ENCODE data around the gene NOTCH1. TPM values are rescaled to one million over a fixed set of nuclear protein-coding genes. Genes with fewer than 3 reads are reported as not detected.

The NOTCH1 gene
- total and polyA plus RNA-seq, 2 of the 13 experiments (the other 11 are each of a cell fraction or from before 2014, with no cell fraction given): 0.09 to 0.35 TPM

DNA sequence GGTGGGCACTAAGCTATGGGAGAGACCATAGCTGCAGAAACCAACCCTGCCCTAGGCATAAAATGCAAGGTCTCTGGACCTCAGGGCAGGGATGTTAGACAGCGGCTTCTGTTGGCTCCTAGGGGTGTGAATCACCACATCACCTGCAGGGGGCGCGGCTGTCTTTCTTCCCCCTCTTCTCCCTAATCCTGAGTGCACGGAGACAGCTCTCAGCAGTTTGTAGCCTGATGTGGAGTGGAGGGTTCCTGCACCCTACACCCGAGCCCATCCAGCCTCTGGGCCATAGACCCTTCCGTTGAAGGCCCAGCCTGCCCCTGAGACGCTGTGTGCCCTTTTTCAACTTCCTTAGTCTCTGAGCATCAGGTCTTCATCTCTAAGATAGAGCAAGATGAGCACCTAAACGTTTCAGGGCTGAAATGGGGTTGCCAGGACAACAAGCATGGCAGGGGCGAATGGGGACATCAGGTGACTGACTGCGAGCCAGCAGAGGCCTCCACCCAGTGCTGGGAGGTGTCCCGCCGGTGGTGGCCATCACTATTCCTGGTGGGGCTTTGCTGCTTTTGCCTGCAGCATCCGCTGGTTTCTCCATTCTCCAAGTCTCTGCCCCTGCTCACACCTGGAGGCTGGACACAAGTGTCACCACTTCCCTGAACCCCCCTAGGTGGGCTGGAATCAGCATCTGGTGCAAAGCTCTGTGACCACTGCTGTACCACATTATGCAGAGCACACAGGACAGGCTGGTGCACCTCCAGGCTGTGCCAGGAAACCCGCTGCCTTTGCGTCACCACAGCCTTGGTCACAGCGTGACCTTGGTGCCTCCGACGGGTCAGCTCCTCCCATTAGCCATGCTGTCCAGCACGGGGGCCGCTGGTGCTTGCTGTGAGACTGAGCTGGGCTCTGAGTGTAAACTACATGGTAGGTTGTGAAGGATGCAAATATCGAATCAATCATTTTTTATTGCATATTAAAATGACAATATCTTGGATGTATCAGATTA, 60.5 kb downstream of the NOTCH1 start (continued):
- TF ChIP-seq ZFP36L2 (CRISPR knock-in tag; IDR thresholded peaks at IDR 0.05): no peak
- peak in 1 of 2 experiments; percentile 83; a peak in 3 of 4 replicates for TF ChIP-seq NR2F1 (CRISPR knock-in tag; IDR thresholded peaks at IDR 0.05)

DNA sequence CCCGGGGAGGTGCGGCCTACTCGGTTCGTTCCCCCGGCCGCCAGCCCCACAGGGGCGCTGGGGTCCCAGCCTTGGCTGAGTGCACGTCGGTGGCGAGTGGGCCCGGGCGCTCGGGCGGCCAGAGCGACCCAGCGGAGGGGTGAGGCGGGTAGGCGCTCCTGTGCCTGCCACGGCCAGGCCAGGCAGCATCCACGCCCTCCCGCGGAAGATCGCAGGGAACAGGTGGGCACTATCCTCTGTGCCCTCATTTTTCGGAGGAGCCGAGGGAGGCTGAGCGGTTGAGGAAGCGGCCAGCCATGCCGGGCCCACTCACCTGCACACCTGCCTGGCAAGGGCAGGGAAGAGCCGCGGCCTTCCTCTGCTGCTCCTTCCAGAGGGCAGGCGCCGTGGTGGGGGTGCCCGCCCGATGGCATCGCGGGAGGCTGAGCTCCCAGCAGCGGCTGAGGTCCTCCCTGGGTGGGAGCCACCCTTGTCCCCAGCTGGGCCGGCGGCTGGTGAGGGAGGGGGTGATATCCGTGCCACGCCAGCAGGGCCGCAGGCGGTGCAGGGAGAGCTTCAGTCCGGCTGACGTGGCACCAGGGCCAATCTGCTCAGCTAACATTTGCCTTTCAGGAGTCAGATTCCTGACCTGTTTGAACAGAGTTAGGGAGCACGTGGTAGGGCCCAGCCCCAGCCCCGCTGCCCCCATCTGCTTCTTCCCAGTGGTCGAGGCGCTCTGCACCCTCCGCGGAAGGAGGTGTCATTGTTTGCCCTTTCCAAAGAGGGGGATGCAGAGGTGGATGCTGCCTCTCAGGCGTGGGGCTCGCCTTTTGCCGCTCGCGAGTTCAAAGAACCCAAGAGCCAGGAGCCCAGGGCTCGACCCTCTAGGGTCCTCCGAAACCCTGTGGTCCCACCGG, 61.4 kb downstream of the NOTCH1 start:
- BruUV-seq (replicated peaks): no TSS peak
- ChIA-PET CTCF (ENCODE audit: low intra/inter-chr PET ratio, low total read pairs) (interaction anchor here (1.2 to 7.9 kb wide), 3 partner anchors 142 to 160 kb away, joined by 3 to 101 read pairs (median 8); no protein-coding TSS in a partner anchor), POLR2A (interaction anchor here (1.4 to 3.5 kb wide), 2 partner anchors 142 to 145 kb away, joined by 4 to 25 read pairs; no protein-coding TSS in a partner anchor)
- H3K4me2 ChIP-seq (ENCODE audit: low read depth, low read length): peak overlapping the region; percentile 90
- FAIRE-seq (no peak), DNase-seq (ENCODE audit: low spot score) (peak; percentile 74), ATAC-seq (peak; percentile 49)
- peaks cover 2 to 10% of the 10 kb centered on the region in 2 experiments; a peak in 3 of 5 replicates for H3K36me3 ChIP-seq (replicated peaks in 1 of 2; ENCODE audit: control insufficient read depth in 1 of 2, insufficient read depth in 2 of 2, low read length in 2 of 2)
- H3K4me1 ChIP-seq (ENCODE audit: insufficient read depth, low read length): peaks cover 42% of the 10 kb centered on the region
- peaks cover 18 to 27% of the 10 kb centered on the region in 2 experiments; a peak in 4 of 5 replicates for H3K27me3 ChIP-seq (ENCODE audit: control insufficient read depth in 1 of 2, insufficient read depth in 2 of 2, low read length in 2 of 2)
- WGBS (ENCODE audit: low lambda C conversion rate): 10% methylated on average over 21 of the region's 59 CpGs
- peaks cover 28% of the 10 kb centered on the region for H3K79me2 ChIP-seq (ENCODE audit: insufficient read depth, low read length)
- H3K9ac ChIP-seq (ENCODE audit: insufficient read depth, low read depth, low read length): peak overlapping the region; percentile 93
- peak overlapping the region; percentile 100 for H3K27ac ChIP-seq (ENCODE audit: extremely low read length, insufficient read depth, low read length)
- intact Hi-C loops (cut with micrococcal nuclease; ENCODE audit: unreplicated experiment): loop anchor here (1.0 kb wide), 1 partner anchor 146 kb away; no protein-coding TSS in a partner anchor
- H3K9me3 ChIP-seq (ENCODE audit: low read length): no peaks in the 10 kb centered on the region
- H3K4me3 ChIP-seq (replicated peaks in 1 of 3; ENCODE audit: insufficient read depth in 1 of 3, low read depth in 2 of 3, low read length in 3 of 3): peak overlapping the region; percentile 62 to 84 (median 79)
- H4K20me1 ChIP-seq (ENCODE audit: insufficient read depth, low read length): peaks cover 28% of the 10 kb centered on the region
- no peak overlapping the region for H2AFZ ChIP-seq (ENCODE audit: low read length)
- in situ Hi-C loops (cut with HindIII; ENCODE audit: extremely low pct_ligation_motif_present, low pct_unique_long_range_greater_than_20kb): no loop called here
- TF ChIP-seq ZNF629 (CRISPR knock-in tag; conservative IDR thresholded peaks at IDR 0.05): no peak
- peak; percentile 80 for TF ChIP-seq ZFY (CRISPR knock-in tag; IDR thresholded peaks at IDR 0.05)
- TF ChIP-seq, protein P1, sequence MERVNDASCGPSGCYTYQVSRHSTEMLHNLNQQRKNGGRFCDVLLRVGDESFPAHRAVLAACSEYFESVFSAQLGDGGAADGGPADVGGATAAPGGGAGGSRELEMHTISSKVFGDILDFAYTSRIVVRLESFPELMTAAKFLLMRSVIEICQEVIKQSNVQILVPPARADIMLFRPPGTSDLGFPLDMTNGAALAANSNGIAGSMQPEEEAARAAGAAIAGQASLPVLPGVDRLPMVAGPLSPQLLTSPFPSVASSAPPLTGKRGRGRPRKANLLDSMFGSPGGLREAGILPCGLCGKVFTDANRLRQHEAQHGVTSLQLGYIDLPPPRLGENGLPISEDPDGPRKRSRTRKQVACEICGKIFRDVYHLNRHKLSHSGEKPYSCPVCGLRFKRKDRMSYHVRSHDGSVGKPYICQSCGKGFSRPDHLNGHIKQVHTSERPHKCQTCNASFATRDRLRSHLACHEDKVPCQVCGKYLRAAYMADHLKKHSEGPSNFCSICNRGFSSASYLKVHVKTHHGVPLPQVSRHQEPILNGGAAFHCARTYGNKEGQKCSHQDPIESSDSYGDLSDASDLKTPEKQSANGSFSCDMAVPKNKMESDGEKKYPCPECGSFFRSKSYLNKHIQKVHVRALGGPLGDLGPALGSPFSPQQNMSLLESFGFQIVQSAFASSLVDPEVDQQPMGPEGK (CRISPR knock-in tag; IDR thresholded peaks at IDR 0.05): 0 out of 2 replicates have a peak, but pooled peaks have one; percentile 50
- no peak for TF ChIP-seq SSRP1 (CRISPR knock-in tag; IDR thresholded peaks at IDR 0.05)
- no peak for TF ChIP-seq HOXA7 (CRISPR knock-in tag; IDR thresholded peaks at IDR 0.05)
- no peak for TF ChIP-seq ZFP37 (CRISPR knock-in tag; IDR thresholded peaks at IDR 0.05; ENCODE audit: borderline replicate concordance)
- TF ChIP-seq JUNB (CRISPR knock-in tag; IDR thresholded peaks at IDR 0.05; ENCODE audit: borderline replicate concordance): no peak
- TF ChIP-seq HDAC2 (CRISPR knock-in tag; IDR thresholded peaks at IDR 0.05): no peak
- peak; percentile 14; the same call in 1 of the 2 replicates for TF ChIP-seq GFI1 (CRISPR knock-in tag; IDR thresholded peaks at IDR 0.05; ENCODE audit: borderline replicate concordance)
- TF ChIP-seq ZNF543 (CRISPR knock-in tag; IDR thresholded peaks at IDR 0.05): no peak; the same call in 1 of the 2 replicates
- no peak for TF ChIP-seq SETDB1 (CRISPR knock-in tag; IDR thresholded peaks at IDR 0.05; ENCODE audit: borderline replicate concordance)
- TF ChIP-seq, protein P2, sequence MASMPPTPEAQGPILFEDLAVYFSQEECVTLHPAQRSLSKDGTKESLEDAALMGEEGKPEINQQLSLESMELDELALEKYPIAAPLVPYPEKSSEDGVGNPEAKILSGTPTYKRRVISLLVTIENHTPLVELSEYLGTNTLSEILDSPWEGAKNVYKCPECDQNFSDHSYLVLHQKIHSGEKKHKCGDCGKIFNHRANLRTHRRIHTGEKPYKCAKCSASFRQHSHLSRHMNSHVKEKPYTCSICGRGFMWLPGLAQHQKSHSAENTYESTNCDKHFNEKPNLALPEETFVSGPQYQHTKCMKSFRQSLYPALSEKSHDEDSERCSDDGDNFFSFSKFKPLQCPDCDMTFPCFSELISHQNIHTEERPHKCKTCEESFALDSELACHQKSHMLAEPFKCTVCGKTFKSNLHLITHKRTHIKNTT (CRISPR knock-in tag; IDR thresholded peaks at IDR 0.05): no peak
- TF ChIP-seq KLF13 (CRISPR knock-in tag; IDR thresholded peaks at IDR 0.05): no peak
- TF ChIP-seq FOSL1 (CRISPR knock-in tag; IDR thresholded peaks at IDR 0.05; ENCODE audit: borderline replicate concordance): no peak
- no peak for TF ChIP-seq BRCA1 (CRISPR knock-in tag; IDR thresholded peaks at IDR 0.05)
